Neural crest cell (in vitro differentiated cells): Measurements from ENCODE around the gene OSBPL10. TPM values are rescaled to one million over a fixed set of nuclear protein-coding genes. Genes with fewer than 3 reads are reported as not detected.

Experiments used
- DNase-seq: peaks from one replicate; pipeline ENCODE4 v3.0.0; 2021; ENCODE audit warnings: low read depth, mixed read lengths, low spot score
- H3K27ac Mint-ChIP-seq: one replicate; pipeline ENCODE4 v1.8.0; 2021; ENCODE audit warnings: mild to moderate bottlenecking, mixed read lengths; ENCODE audit not compliant: unreplicated experiment
- H3K27me3 Mint-ChIP-seq: 2 replicates; pipeline ENCODE4 v1.8.0; 2021; ENCODE audit warnings: low read depth, mild to moderate bottlenecking, mixed read lengths
- H3K36me3 Mint-ChIP-seq: 2 replicates; pipeline ENCODE4 v1.8.0; 2021; ENCODE audit warnings: low read depth, mild to moderate bottlenecking, mixed read lengths
- H3K4me1 Mint-ChIP-seq: 2 replicates; pipeline ENCODE4 v1.8.0; 2021; ENCODE audit warnings: mixed read lengths
- H3K4me3 Mint-ChIP-seq: one replicate; pipeline ENCODE4 v1.8.0; 2021; ENCODE audit warnings: mild to moderate bottlenecking, mixed read lengths
- H3K9me3 Mint-ChIP-seq: 2 replicates; pipeline ENCODE4 v1.8.0; 2021; ENCODE audit warnings: mixed read lengths
- CTCF ChIP-seq: fragments of 200-600 bp; sonication (generic); conservative IDR thresholded peaks from 2 replicates; pipeline ENCODE4 v1.5.0; 2021; ENCODE audit warnings: antibody characterized with exemption, mild to moderate bottlenecking
- total RNA-seq: library from RNA; stranded (reverse); gene quantifications from 2 replicates; pipeline ENCODE4 v1.2.1, GENCODE V29; 2021

The OSBPL10 gene
- total RNA-seq, 1 donor from 2014 or later: 18.7 TPM

DNA sequence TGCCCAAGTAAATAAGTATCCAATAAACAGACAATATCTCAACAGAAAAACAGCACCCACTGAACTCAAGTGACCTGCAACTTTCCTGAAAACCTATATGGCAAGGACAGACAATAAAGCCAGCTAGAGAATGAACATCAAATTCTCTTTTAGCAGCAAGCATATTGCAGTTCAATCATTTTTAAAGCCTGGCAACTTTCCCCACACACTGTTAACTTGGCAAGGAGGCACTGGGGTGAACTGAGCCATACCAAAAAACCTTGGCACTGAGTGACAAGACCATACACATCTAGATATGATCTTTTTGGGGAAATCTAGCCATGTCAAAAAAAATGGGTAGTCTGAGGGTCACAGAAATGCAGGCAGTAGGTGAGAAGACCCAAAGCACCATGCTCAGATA, 273.8 kb downstream of the OSBPL10 start:
- H3K27me3 Mint-ChIP-seq: no peaks in the 10 kb centered on the region
- no peak for DNase-seq
- H3K4me1 Mint-ChIP-seq: no peaks in the 10 kb centered on the region
- H3K9me3 Mint-ChIP-seq: peaks cover 4% of the 10 kb centered on the region
- no peak overlapping the region for H3K4me3 Mint-ChIP-seq
- no peak overlapping the region for H3K27ac Mint-ChIP-seq
- H3K36me3 Mint-ChIP-seq: peaks cover 3% of the 10 kb centered on the region
- TF ChIP-seq CTCF: no peak

DNA sequence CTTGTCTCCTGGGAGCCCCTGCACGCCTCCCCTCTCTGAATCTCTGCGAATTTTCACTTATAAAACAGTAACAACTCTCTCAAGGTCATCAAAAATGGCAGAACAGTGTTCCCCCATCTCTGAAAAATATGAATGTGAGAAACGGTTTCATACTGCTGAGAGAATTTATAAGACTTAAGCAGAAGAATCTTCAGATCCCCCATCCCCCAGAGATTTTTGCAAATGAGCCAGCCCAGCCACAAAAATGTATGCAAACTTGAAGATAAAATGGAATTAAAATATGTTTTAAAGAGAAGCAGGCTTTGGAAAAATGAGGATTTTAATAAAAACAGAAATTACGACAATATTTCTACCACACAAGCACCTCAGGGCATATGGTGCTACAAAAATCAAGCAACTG, 275.3 kb downstream of the OSBPL10 start:
- Mint-ChIP-seq H3K4me1 (no peaks in the 10 kb centered on the region), H3K27ac (no peak overlapping the region), H3K27me3 (no peaks in the 10 kb centered on the region), H3K36me3 (peaks cover 3% of the 10 kb centered on the region), H3K4me3 (no peak overlapping the region), H3K9me3 (peaks cover 5% of the 10 kb centered on the region)
- no peak for TF ChIP-seq CTCF
- no peak for DNase-seq

DNA sequence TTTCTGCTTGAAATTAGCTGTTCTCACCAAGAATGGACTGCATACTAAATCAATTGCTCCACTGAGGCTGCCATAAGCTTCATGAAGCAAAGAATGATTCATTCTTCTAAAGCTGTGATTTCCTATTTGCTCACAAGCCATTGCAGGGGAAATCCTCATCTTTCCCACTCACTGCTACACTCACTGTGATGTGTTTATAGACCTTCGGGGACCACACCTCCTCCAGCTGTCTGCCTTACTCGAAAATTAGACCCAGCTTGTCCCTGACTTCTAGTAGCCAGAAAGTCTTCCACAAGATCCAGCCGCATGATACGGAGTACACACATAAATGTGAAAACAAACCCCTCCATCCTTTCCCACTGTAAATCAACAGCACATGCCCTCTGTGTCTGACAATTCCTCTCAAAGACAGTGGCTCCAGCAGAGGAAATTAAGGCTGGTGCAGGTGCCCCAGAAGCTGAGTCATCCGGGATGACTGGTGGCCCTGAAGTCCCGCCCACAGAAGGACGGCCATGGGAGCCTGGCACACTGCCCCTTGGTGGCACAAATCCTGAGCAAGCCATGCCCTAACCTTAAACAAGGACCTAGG, 276.4 kb downstream of the OSBPL10 start:
- TF ChIP-seq CTCF: no peak
- H3K27ac Mint-ChIP-seq: no peak overlapping the region
- H3K4me3 Mint-ChIP-seq: no peak overlapping the region
- no peak for DNase-seq
- peaks cover 5% of the 10 kb centered on the region for H3K9me3 Mint-ChIP-seq
- H3K4me1 Mint-ChIP-seq: no peaks in the 10 kb centered on the region
- H3K36me3 Mint-ChIP-seq: peaks cover 7% of the 10 kb centered on the region
- H3K27me3 Mint-ChIP-seq: no peaks in the 10 kb centered on the region

- Mint-ChIP-seq H3K9me3 (peaks cover 5% of the 10 kb centered on the region), H3K27me3 (no peaks in the 10 kb centered on the region), H3K4me3 (no peak overlapping the region), H3K36me3 (peaks cover 7% of the 10 kb centered on the region), H3K27ac (no peak overlapping the region), H3K4me1 (no peaks in the 10 kb centered on the region)
- no peak for TF ChIP-seq CTCF
- no peak for DNase-seq
These were observed 276.9 kb downstream of the OSBPL10 start for GRCh38 chr3:31704156-31704555.

DNA sequence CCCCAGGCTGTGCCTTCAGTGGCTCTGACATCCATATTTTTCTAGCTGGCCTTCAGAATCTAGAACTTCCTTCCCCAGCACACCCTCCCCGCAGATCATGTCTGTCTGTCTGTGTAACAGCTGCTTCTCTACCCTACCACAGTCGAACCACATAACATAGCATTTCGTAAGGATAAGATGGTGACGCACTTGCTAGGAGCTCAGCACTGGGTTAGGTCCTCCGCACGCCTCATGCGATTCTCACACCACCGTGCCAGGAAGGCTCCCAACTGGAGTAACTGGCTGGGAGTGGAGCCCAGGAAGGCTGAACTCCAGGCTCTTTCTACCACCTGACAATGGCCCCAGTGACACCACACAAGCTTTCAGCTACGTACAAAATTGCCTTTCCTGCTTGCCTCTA, 279.8 kb downstream of the OSBPL10 start:
- DNase-seq: no peak
- no peak overlapping the region for H3K4me3 Mint-ChIP-seq
- peaks cover 2% of the 10 kb centered on the region for H3K9me3 Mint-ChIP-seq
- no peak for TF ChIP-seq CTCF
- no peak overlapping the region for H3K27ac Mint-ChIP-seq
- peaks cover 9% of the 10 kb centered on the region for H3K36me3 Mint-ChIP-seq
- no peaks in the 10 kb centered on the region for H3K4me1 Mint-ChIP-seq
- H3K27me3 Mint-ChIP-seq: no peaks in the 10 kb centered on the region
